IMR-90 (cell line): ENCODE results near the gene SPTB. TPM values are rescaled to one million over a fixed set of nuclear protein-coding genes. Genes with fewer than 3 reads are reported as not detected.

Experiments
- ATAC-seq: fragments of 200-7000 bp; cut with Tn5 transposase; 2 replicates; pipeline ENCODE4 v1.9.1; 2020; ENCODE audit warnings: low read depth, mild to moderate bottlenecking, moderate library complexity
- BruUV-seq: library from RNA; stranded (reverse); fragments of 400-500 nt; replicated peaks from 2 replicates; lab custom pipeline; 2021; lab: Mats Ljungman, UMichigan
- CTCF ChIA-PET: fragments of 300-600 bp; formaldehyde crosslinking; extraction: SDS; loops from one replicate; lab custom pipeline; 2021; ENCODE audit warnings: antibody characterized with exemption; lab: Yijun Ruan, JAX
- POLR2A ChIA-PET: fragments of 300-600 bp; sonication (Branson Sonifier 250); formaldehyde crosslinking; loops from one replicate; lab custom pipeline; 2022; ENCODE audit warnings: antibody characterized with exemption; ENCODE audit not compliant: unreplicated experiment; lab: Charles Lee
- DNase-seq: peaks from one replicate; pipeline ENCODE4 v3.0.0; 2013
- H2AFZ ChIP-seq: replicated peaks from 2 replicates; pipeline ENCODE3; 2013; ENCODE audit warnings: low read length, mild to moderate bottlenecking; ENCODE audit not compliant: poor library complexity
- H2AK5ac ChIP-seq: 2 replicates; pipeline ENCODE4 v1.6.1; 2013; ENCODE audit warnings: low read depth, low read length, inconsistent platforms
- H2AK9ac ChIP-seq: replicated peaks from 2 replicates; pipeline ENCODE3; 2013; ENCODE audit warnings: mild to moderate bottlenecking, low read depth, low read length, moderate library complexity; ENCODE audit not compliant: poor library complexity
- H2BK120ac ChIP-seq: 2 replicates; pipeline ENCODE4 v1.6.1; 2013; ENCODE audit warnings: low read depth, low read length, inconsistent platforms
- H2BK15ac ChIP-seq: 3 replicates; pipeline ENCODE4 v1.6.1; 2013; ENCODE audit warnings: low read depth, low read length, inconsistent platforms
- H2BK20ac ChIP-seq: 2 replicates; pipeline ENCODE4 v1.6.1; 2013; ENCODE audit warnings: low read depth, mild to moderate bottlenecking, inconsistent platforms, low read length, moderate library complexity
- H2BK5ac ChIP-seq: 2 replicates; pipeline ENCODE4 v1.6.1; 2013; ENCODE audit warnings: mild to moderate bottlenecking, low read depth, low read length, inconsistent platforms; ENCODE audit not compliant: poor library complexity, severe bottlenecking
- H3K14ac ChIP-seq: replicated peaks from 2 replicates; pipeline ENCODE4 v1.6.1; 2013; ENCODE audit warnings: low read depth, low read length, inconsistent platforms
- H3K18ac ChIP-seq: 2 replicates; pipeline ENCODE4 v1.6.1; 2013; ENCODE audit warnings: low read depth, low read length, control low read depth
- H3K23ac ChIP-seq: 2 replicates; pipeline ENCODE4 v1.6.1; 2013; ENCODE audit warnings: low read depth, low read length, inconsistent platforms
- H3K27ac ChIP-seq: 2 replicates; pipeline ENCODE4 v1.5.1; 2013; ENCODE audit warnings: mild to moderate bottlenecking, control low read depth, low read length; ENCODE audit not compliant: insufficient read depth
- H3K27me3 ChIP-seq: 2 replicates; pipeline ENCODE4 v1.6.1; 2013; ENCODE audit warnings: low read length; ENCODE audit not compliant: control insufficient read depth, insufficient read depth
- H3K36me3 ChIP-seq: 2 replicates; pipeline ENCODE4 v1.6.1; 2013; ENCODE audit warnings: low read length, mixed read lengths; ENCODE audit not compliant: control insufficient read depth, insufficient read depth
- H3K4ac ChIP-seq: 2 replicates; pipeline ENCODE4 v1.6.1; 2013; ENCODE audit warnings: low read depth, low read length, inconsistent platforms
- H3K4me1 ChIP-seq: 2 replicates; pipeline ENCODE4 v1.6.1; 2013; ENCODE audit warnings: low read length, mixed read lengths; ENCODE audit not compliant: control insufficient read depth, insufficient read depth
- H3K4me2 ChIP-seq: 2 replicates; pipeline ENCODE4 v1.6.1; 2013; ENCODE audit warnings: low read depth, mild to moderate bottlenecking, control low read depth, low read length, moderate library complexity
- H3K4me3 ChIP-seq: 2 replicates; pipeline ENCODE4 v1.5.1; 2013; ENCODE audit warnings: low read depth, mild to moderate bottlenecking, control low read depth, low read length, moderate library complexity; ENCODE audit not compliant: insufficient read depth
- H3K56ac ChIP-seq: 2 replicates; pipeline ENCODE4 v1.6.1; 2013; ENCODE audit warnings: low read length, inconsistent platforms; ENCODE audit not compliant: insufficient read depth; ENCODE audit errors: extremely low read depth
- H3K79me1 ChIP-seq, 2 experiments: 2 replicates each; pipeline ENCODE4 v1.6.1; 2013; ENCODE audit warnings: low read length in 2 of 2, inconsistent platforms in 1 of 2, low read depth in 1 of 2
- H3K9ac ChIP-seq: 2 replicates; pipeline ENCODE4 v1.6.1; 2013; ENCODE audit warnings: low read depth, low read length, control low read depth
- H3K9me1 ChIP-seq: 2 replicates; pipeline ENCODE4 v1.6.1; 2013; ENCODE audit warnings: low read length, inconsistent platforms; ENCODE audit not compliant: insufficient read depth
- H3K9me3 ChIP-seq: 2 replicates; pipeline ENCODE4 v1.6.1; 2013; ENCODE audit warnings: low read length; ENCODE audit not compliant: control insufficient read depth, insufficient read depth
- H4K20me1 ChIP-seq: 2 replicates; pipeline ENCODE4 v1.6.1; 2013; ENCODE audit warnings: low read length, inconsistent platforms; ENCODE audit not compliant: insufficient read depth
- H4K5ac ChIP-seq: 2 replicates; pipeline ENCODE4 v1.6.1; 2013; ENCODE audit warnings: mild to moderate bottlenecking, low read depth, low read length, control low read depth
- H4K8ac ChIP-seq, 2 experiments: 2 replicates each; pipeline ENCODE4 v1.6.1; 2013; ENCODE audit warnings: low read depth in 2 of 2, low read length in 2 of 2, control low read depth in 1 of 2, inconsistent platforms in 1 of 2
- H4K91ac ChIP-seq: 2 replicates; pipeline ENCODE4 v1.6.1; 2013; ENCODE audit warnings: low read depth, low read length, inconsistent platforms; ENCODE audit not compliant: insufficient read depth
- BHLHE40 ChIP-seq: fragments of 150-350 bp; IDR thresholded peaks from 2 replicates; pipeline ENCODE4 v1.6.1; 2016; ENCODE audit warnings: mild to moderate bottlenecking, low read depth, low read length
- FOS ChIP-seq: fragments of 150-350 bp; IDR thresholded peaks from 2 replicates; pipeline ENCODE4 v1.6.1; 2016; ENCODE audit warnings: low read depth, low read length
- MAFK ChIP-seq: IDR thresholded peaks from 2 replicates; pipeline ENCODE4 v1.6.1; 2012; ENCODE audit warnings: low read depth, low read length, improper control_type of control experiment
- MAZ ChIP-seq: IDR thresholded peaks from 2 replicates; pipeline ENCODE4 v1.6.1; 2012; ENCODE audit warnings: low read depth, mild to moderate bottlenecking, low read length, improper control_type of control experiment, moderate library complexity, borderline replicate concordance
- MXI1 ChIP-seq: IDR thresholded peaks from 2 replicates; pipeline ENCODE4 v1.6.1; 2012; ENCODE audit warnings: low read depth, mild to moderate bottlenecking, low read length, moderate library complexity, borderline replicate concordance
- NFE2L2 ChIP-seq: fragments of 150-350 bp; IDR thresholded peaks from 2 replicates; pipeline ENCODE4 v1.6.1; 2016; ENCODE audit warnings: low read depth, mild to moderate bottlenecking, low read length
- POLR2A ChIP-seq: IDR thresholded peaks from 2 replicates; pipeline ENCODE4 v1.6.1; 2012; ENCODE audit warnings: mild to moderate bottlenecking, low read depth, low read length
- RAD21 ChIP-seq: IDR thresholded peaks from 2 replicates; pipeline ENCODE4 v1.6.1; 2012; ENCODE audit warnings: low read length, improper control_type of control experiment
- RCOR1 ChIP-seq: IDR thresholded peaks from 2 replicates; pipeline ENCODE4 v1.6.1; 2012; ENCODE audit warnings: mild to moderate bottlenecking, low read length, improper control_type of control experiment; ENCODE audit not compliant: insufficient replicate concordance
- RFX5 ChIP-seq: IDR thresholded peaks from 2 replicates; pipeline ENCODE4 v1.8.0; 2012; ENCODE audit warnings: low read depth, mild to moderate bottlenecking, low read length, moderate library complexity
- SMC3 ChIP-seq: fragments of 150-350 bp; IDR thresholded peaks from 2 replicates; pipeline ENCODE4 v1.6.1; 2016; ENCODE audit warnings: low read depth, mild to moderate bottlenecking, antibody characterized with exemption, low read length, moderate library complexity
- WGBS, 2 experiments: methylation state at CpG; one replicate each; pipeline versions ENCODE4 v1.1.5 to v1.1.7; 2013; ENCODE audit warnings: missing lambda C conversion rate in 2 of 2; ENCODE audit not compliant: insufficient read length in 1 of 2; ENCODE audit errors: extremely low coverage in 2 of 2; 5-methylcytosine and 5-hydroxymethylcytosine counted together
- dilution Hi-C: fragments of 300-500 bp; cut with HindIII; formaldehyde crosslinking; loops from one replicate; pipeline ENCODE4 v1.14.3; 2018; ENCODE audit warnings: low sequenced_read_pairs; ENCODE audit not compliant: unreplicated experiment
- in situ Hi-C: fragments of 300-500 bp; cut with MboI; formaldehyde crosslinking; loops from 3 replicates; pipeline ENCODE4 v1.14.3; 2019; ENCODE audit warnings: low sequenced_read_pairs, inconsistent platforms, mixed read lengths
- intact Hi-C: fragments of 100-400 bp; cut with micrococcal nuclease; formaldehyde crosslinking; loops from 2 replicates; pipeline ENCODE4 v1.10.0; 2022
- polyA plus RNA-seq, 3 experiments: library from polyadenylated mRNA; depleted of rRNA; stranded (reverse); fragments of >200 nt; gene quantifications; 2 replicates each; pipeline ENCODE4 v1.2.3, GENCODE V29; 2012; ENCODE audit warnings: low replicate concordance in 1 of 3
- total RNA-seq: library from RNA; depleted of rRNA; stranded (reverse); fragments of >200 nt; gene quantifications from 2 replicates; pipeline ENCODE4 v1.2.3, GENCODE V29; 2012
- TF ChIP-seq, protein P1 (sequence below): fragments of 150-350 bp; IDR thresholded peaks from 2 replicates; pipeline ENCODE4 v1.6.1; 2017; ENCODE audit warnings: mild to moderate bottlenecking, antibody characterized with exemption, low read length, low read depth
- TF ChIP-seq, protein P2 (sequence below): fragments of 150-350 bp; IDR thresholded peaks from 2 replicates; pipeline ENCODE4 v1.6.1; 2016; ENCODE audit warnings: low read depth, mild to moderate bottlenecking, low read length, moderate library complexity, borderline replicate concordance
- TF ChIP-seq, protein P3 (sequence below): conservative IDR thresholded peaks from 2 replicates; pipeline ENCODE4 v1.5.1; 2012; ENCODE audit warnings: mild to moderate bottlenecking, low read depth, low read length, improper control_type of control experiment

SPTB gene
- total and polyA plus RNA-seq, 2 of the 4 experiments (the other 2 are of a cell fraction) = under 0.01 to 0.07 TPM

DNA sequence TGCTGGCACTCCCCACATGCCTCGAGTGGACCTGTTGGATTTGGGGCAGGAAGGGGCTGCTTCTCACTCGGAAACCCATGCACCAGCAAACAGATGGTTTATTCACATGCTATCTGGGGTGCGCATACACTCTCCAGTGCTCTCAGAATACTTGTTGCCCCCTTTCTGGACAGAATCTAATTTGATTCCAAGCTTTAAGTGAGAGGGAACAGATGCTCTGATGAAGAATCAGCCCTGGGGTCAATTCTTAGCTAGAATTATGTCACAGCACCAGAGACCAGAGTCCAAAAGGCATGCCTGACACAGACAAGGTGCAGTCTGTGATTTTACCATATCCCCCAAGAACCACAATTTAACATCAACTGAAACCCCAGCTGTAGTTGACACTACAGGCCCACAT, 83.8 kb downstream of the SPTB start:
- Histone ChIP-seq H3K56ac (no peak overlapping the region), H2AFZ (no peak overlapping the region), H3K9me1 (peaks cover 3% of the 10 kb centered on the region), H3K27ac (no peak overlapping the region), H2AK9ac (no peak overlapping the region), H3K4me2 (no peak overlapping the region), H2BK120ac (no peak overlapping the region), H3K4me1 (no peaks in the 10 kb centered on the region), H3K9ac (no peak overlapping the region), H3K4ac (no peak overlapping the region), H3K79me1 (no peaks in the 10 kb centered on the region), H3K4me3 (no peak overlapping the region), H2BK15ac (no peak overlapping the region), H3K23ac (no peak overlapping the region), H3K36me3 (no peaks in the 10 kb centered on the region), H3K27me3 (peaks cover 33% of the 10 kb centered on the region), H4K20me1 (no peaks in the 10 kb centered on the region), H4K8ac (no peak overlapping the region), H2AK5ac (no peak overlapping the region), H3K18ac (no peak overlapping the region), H4K91ac (no peak overlapping the region), H3K14ac (no peak overlapping the region), H2BK5ac (no peak overlapping the region), H3K9me3 (no peaks in the 10 kb centered on the region), H2BK20ac (no peak overlapping the region), H4K5ac (no peak overlapping the region)
- ATAC-seq (no peak), DNase-seq (no peak)
- no CpG with 5 or more reads among the region's 3 CpGs for WGBS, 2 experiments
- in situ Hi-C loops = no loop called here
- intact Hi-C loops = no loop called here
- TF ChIP-seq SMC3 (no peak), POLR2A (no peak), RCOR1 (no peak), FOS (no peak), MXI1 (no peak), RAD21 (no peak), RFX5 (no peak), MAFK (no peak), MAZ (no peak), BHLHE40 (no peak), NFE2L2 (no peak)
- TF ChIP-seq, protein P1, sequence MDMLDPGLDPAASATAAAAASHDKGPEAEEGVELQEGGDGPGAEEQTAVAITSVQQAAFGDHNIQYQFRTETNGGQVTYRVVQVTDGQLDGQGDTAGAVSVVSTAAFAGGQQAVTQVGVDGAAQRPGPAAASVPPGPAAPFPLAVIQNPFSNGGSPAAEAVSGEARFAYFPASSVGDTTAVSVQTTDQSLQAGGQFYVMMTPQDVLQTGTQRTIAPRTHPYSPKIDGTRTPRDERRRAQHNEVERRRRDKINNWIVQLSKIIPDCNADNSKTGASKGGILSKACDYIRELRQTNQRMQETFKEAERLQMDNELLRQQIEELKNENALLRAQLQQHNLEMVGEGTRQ = no peak
- TF ChIP-seq, protein P2, sequence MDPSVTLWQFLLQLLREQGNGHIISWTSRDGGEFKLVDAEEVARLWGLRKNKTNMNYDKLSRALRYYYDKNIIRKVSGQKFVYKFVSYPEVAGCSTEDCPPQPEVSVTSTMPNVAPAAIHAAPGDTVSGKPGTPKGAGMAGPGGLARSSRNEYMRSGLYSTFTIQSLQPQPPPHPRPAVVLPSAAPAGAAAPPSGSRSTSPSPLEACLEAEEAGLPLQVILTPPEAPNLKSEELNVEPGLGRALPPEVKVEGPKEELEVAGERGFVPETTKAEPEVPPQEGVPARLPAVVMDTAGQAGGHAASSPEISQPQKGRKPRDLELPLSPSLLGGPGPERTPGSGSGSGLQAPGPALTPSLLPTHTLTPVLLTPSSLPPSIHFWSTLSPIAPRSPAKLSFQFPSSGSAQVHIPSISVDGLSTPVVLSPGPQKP = no peak
- TF ChIP-seq, protein P3, sequence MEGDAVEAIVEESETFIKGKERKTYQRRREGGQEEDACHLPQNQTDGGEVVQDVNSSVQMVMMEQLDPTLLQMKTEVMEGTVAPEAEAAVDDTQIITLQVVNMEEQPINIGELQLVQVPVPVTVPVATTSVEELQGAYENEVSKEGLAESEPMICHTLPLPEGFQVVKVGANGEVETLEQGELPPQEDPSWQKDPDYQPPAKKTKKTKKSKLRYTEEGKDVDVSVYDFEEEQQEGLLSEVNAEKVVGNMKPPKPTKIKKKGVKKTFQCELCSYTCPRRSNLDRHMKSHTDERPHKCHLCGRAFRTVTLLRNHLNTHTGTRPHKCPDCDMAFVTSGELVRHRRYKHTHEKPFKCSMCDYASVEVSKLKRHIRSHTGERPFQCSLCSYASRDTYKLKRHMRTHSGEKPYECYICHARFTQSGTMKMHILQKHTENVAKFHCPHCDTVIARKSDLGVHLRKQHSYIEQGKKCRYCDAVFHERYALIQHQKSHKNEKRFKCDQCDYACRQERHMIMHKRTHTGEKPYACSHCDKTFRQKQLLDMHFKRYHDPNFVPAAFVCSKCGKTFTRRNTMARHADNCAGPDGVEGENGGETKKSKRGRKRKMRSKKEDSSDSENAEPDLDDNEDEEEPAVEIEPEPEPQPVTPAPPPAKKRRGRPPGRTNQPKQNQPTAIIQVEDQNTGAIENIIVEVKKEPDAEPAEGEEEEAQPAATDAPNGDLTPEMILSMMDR = no peak
- ChIA-PET CTCF (interaction anchor here (0.5 to 0.9 kb wide), 2 partner anchors 187 to 191 kb away, joined by 3 to 5 read pairs; partner anchors contain the start of gene FNTB), POLR2A (no interaction called here)
- dilution Hi-C loops = no loop called here
- BruUV-seq = no TSS peak
